Epithelial cell of esophagus (primary cell): Measurements from ENCODE around the gene DNMT1.

ENCODE experiments used
- DNase-seq: peaks from one replicate; pipeline ENCODE4 v3.0.0; 2010; ENCODE audit warnings: low read depth
- H3K4me3 ChIP-seq: 2 replicates; pipeline ENCODE4 v1.5.1; 2011; ENCODE audit warnings: mild to moderate bottlenecking, low read length, control low read depth
- TF ChIP-seq, protein P1 (sequence below): IDR thresholded peaks from 2 replicates; pipeline ENCODE4 v1.5.1; 2011; ENCODE audit warnings: low read depth, mild to moderate bottlenecking, low read length, control low read depth, inconsistent platforms; ENCODE audit not compliant: insufficient read depth; ENCODE audit errors: missing control alignments

The DNMT1 gene

DNA sequence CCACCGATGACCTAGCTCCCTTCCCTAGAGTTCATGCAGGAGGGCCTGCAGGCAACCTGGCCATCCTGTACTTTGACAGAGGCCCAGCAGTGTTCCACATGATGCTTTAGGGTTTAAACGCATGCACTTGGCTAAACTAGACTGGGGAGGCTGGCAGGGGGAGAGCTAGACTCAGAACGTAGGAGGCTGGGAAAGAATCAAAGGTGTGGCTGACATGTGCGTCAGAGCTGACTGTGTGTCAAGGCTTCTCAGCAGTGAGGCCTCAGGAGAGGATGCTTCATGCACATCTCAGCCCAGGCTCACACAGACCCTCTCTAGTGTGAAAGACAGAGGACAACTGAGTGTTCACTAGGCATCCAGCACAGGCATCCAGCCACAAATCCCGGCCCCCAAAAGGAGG, 28.7 kb downstream of the DNMT1 start:
- TF ChIP-seq, protein P1, sequence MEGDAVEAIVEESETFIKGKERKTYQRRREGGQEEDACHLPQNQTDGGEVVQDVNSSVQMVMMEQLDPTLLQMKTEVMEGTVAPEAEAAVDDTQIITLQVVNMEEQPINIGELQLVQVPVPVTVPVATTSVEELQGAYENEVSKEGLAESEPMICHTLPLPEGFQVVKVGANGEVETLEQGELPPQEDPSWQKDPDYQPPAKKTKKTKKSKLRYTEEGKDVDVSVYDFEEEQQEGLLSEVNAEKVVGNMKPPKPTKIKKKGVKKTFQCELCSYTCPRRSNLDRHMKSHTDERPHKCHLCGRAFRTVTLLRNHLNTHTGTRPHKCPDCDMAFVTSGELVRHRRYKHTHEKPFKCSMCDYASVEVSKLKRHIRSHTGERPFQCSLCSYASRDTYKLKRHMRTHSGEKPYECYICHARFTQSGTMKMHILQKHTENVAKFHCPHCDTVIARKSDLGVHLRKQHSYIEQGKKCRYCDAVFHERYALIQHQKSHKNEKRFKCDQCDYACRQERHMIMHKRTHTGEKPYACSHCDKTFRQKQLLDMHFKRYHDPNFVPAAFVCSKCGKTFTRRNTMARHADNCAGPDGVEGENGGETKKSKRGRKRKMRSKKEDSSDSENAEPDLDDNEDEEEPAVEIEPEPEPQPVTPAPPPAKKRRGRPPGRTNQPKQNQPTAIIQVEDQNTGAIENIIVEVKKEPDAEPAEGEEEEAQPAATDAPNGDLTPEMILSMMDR: no peak
- DNase-seq: no peak

DNA sequence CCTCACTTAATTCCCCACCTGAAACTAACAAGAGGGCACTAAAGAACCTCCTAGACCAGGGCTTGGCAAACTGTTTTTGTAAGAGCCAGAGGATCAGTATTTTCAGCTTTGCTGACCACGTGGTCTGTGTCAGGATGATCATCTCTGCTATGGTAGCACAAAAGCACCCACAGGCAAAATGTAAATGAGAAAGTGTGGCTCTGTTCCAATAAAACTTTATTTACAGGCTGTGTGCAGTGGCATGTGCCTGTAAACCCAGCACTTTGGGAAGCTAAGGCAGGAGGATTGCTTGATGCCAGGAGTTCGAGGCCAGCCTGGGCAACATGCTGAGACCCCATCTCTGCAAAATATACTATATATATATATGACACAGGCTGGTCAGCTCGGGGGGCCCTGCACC, 31.2 kb downstream of the DNMT1 start:
- no peak overlapping the region for H3K4me3 ChIP-seq
- TF ChIP-seq, protein P1: no peak

More for the DNA sequence above, 28.7 kb downstream of the DNMT1 start:
- H3K4me3 ChIP-seq: no peak overlapping the region

DNA sequence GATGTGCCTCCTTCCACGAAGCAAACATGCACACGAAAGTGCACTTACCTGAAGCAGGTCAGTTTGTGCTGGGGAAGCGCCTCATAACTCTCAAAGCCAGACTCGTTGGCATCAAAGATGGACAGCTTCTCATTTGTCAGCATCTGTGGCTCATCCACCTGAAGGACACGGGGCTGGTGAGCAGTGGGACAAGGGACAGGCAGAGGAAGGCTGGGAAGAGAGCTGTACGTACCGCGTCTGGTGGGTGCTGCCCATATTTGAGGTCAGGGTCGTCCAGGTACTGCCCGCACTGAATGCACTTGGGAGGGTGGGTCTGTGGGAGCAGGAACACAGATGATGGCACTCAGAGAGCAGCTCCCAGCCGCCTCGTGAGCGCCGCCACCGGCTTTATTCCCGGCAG, 35.1 kb downstream of the DNMT1 start:
- TF ChIP-seq, protein P1: no peak
- no peak overlapping the region for H3K4me3 ChIP-seq
- DNase-seq: no peak

More for the DNA sequence above, 31.2 kb downstream of the DNMT1 start:
- no peak for DNase-seq

DNA sequence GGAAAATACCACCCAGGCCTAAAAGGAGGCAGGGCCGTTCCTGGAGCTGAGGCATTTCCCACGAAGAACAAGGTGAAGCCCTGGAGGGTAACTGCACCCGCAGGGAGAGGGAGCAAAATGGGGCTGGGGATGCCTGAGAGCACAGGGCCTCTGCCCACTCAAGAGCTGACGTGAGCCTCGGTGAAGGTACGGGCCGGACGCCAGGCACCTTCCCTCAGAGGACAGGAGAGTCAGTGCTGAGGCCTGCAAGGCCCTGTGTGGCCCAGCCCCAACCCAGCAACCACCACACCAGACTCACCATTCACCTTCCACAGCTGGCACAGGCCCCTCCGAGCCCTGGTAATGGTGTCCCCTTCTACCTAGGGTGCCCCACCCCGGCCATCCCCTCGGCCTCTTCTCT, 36.3 kb downstream of the DNMT1 start:
- no peak for DNase-seq
- TF ChIP-seq, protein P1: no peak
- H3K4me3 ChIP-seq: no peak overlapping the region

DNA sequence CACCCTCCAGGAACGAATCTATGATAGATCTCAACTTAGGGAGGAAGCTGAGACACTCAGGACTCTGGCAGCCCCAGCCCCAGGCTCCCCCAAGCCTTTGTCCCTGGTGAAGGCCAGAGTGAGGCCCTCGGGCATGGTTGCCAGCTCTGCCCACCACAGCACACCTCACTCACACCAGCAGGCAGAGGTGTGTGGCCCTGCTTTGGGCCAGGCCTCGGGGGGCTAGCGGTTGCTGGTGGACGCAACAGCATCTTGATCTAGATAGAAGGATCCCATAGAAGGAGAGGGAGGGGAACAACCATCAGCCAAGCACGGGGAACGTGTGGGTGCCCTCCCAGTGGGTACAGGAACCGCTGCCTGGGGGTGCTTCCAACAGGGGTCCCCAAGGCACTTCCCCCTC, 36.7 kb downstream of the DNMT1 start:
- DNase-seq: no peak
- TF ChIP-seq, protein P1: no peak
- H3K4me3 ChIP-seq: no peak overlapping the region

DNA sequence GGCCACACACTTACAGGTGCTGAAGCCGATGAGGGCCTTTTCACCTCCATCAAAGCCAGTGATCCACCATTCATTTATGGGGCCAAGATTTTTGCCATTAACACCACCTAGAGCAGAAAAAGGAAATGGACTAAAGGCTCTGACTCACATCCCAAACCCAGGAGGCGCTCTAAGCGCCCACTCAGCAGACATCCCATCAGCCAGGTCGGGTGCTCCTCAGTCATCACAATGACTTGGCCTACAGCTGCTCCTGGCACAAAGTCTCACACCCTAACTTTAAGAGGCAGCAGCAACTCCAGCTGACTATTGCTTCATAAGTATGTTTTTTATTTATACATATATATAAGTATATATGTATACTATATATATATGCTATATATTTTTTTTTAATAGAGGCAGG, 38.9 kb downstream of the DNMT1 start:
- TF ChIP-seq, protein P1: no peak
- DNase-seq: peak; percentile 43
- H3K4me3 ChIP-seq: no peak overlapping the region

DNA sequence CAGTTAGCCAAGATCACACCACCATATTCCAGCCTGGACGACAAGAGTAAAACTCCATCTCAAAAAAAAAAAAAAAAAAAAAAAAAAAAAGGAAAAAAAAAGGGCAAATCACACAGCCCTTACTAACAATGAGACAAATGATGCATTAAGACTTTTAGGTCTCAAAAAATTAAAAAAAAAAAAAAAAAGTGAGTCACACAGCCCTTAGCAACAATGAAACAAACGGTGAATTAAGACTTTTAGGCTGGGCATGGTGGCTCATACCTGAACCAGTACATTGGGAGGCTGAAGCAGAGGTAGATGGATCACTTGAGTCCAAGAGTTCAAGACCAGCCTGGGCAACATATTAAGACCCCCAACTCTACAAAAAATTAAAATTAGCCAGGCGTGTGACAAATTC, 42.7 kb downstream of the DNMT1 start:
- TF ChIP-seq, protein P1: no peak
- no peak overlapping the region for H3K4me3 ChIP-seq
- DNase-seq: no peak
